Endothelial cell of umbilical vein (primary cell): ENCODE data around the gene BRPF1. TPM values are rescaled to one million over a fixed set of nuclear protein-coding genes. Genes with fewer than 3 reads are reported as not detected.

Experiments used
- BruUV-seq: library from RNA; stranded (reverse); fragments of 400-500 nt; replicated peaks from 2 replicates; lab custom pipeline; 2021; lab: Mats Ljungman, UMichigan
- CTCF ChIA-PET: fragments of 300-600, 350-600 bp; sonication (Branson Sonifier 250); formaldehyde crosslinking; loops from one replicate; lab custom pipeline; 2021; ENCODE audit warnings: antibody characterized with exemption, inconsistent platforms; lab: Charles Lee
- POLR2A ChIA-PET: fragments of 300-600, 350-600 bp; sonication (Branson Sonifier 250); formaldehyde crosslinking; loops from one replicate; lab custom pipeline; 2021; ENCODE audit warnings: antibody characterized with exemption, inconsistent platforms; lab: Charles Lee
- DNase-seq: peaks from one replicate; pipeline ENCODE4 v3.0.0-alpha.2; 2011; ENCODE audit warnings: low read depth, low spot score
- FAIRE-seq: peaks from 2 replicates; lab custom pipeline; 2011; peaks lifted over from hg19 to GRCh38; lab: Jason Lieb, UNC
- H2AFZ ChIP-seq: 2 replicates; pipeline ENCODE4 v1.6.0; 2012; ENCODE audit warnings: low read depth, low read length, control low read depth, inconsistent platforms
- H3K27ac ChIP-seq: 2 replicates; pipeline ENCODE4 v1.5.1; 2011; ENCODE audit warnings: low read depth, mild to moderate bottlenecking, control low read depth, low read length, moderate library complexity; ENCODE audit not compliant: insufficient read depth
- H3K27me3 ChIP-seq, 2 experiments: 2 replicates each; pipeline versions ENCODE4 v1.6.0 to v1.6.1; 2011; ENCODE audit warnings: low read length in 2 of 2, mixed read lengths in 1 of 2; ENCODE audit not compliant: control insufficient read depth in 2 of 2, insufficient read depth in 2 of 2
- H3K36me3 ChIP-seq, 2 experiments: 2 replicates in 1 of 2; 3 replicates in 1 of 2; pipeline ENCODE4 v1.5.1; 2011; ENCODE audit warnings: low read length in 2 of 2, mild to moderate bottlenecking in 1 of 2, moderate library complexity in 1 of 2; ENCODE audit not compliant: control insufficient read depth in 2 of 2, insufficient read depth in 2 of 2; ENCODE audit errors: extremely low read depth in 1 of 2
- H3K4me1 ChIP-seq: 3 replicates; pipeline ENCODE4 v1.5.1; 2011; ENCODE audit warnings: mild to moderate bottlenecking, low read length; ENCODE audit not compliant: control insufficient read depth, insufficient read depth; ENCODE audit errors: extremely low read depth
- H3K4me2 ChIP-seq: 2 replicates; pipeline ENCODE4 v1.6.1; 2011; ENCODE audit warnings: low read length, control low read depth, mixed read lengths; ENCODE audit not compliant: insufficient read depth
- H3K4me3 ChIP-seq, 3 experiments: fragments of 200-600 bp in 1 of 3; sonication (generic), shearing (Covaris generic) in 1 of 3; replicated peaks in 1 of 3; 2 replicates each; pipeline ENCODE4 v1.5.1; 2011 to 2016; ENCODE audit warnings: control low read depth in 3 of 3, low read length in 3 of 3, mild to moderate bottlenecking in 2 of 3, inconsistent platforms in 1 of 3, low read depth in 1 of 3, moderate library complexity in 1 of 3; ENCODE audit not compliant: insufficient read depth in 1 of 3
- H3K79me2 ChIP-seq: 2 replicates; pipeline ENCODE4 v1.6.0; 2012; ENCODE audit warnings: low read length, inconsistent platforms; ENCODE audit not compliant: control insufficient read depth, insufficient read depth
- H3K9ac ChIP-seq: replicated peaks from 2 replicates; pipeline ENCODE3; 2011; ENCODE audit warnings: low read length, control low read depth; ENCODE audit not compliant: insufficient read depth; ENCODE audit errors: extremely low read depth
- H3K9me1 ChIP-seq: replicated peaks from 3 replicates; pipeline ENCODE4 v1.6.0; 2011; ENCODE audit warnings: mild to moderate bottlenecking, low read length; ENCODE audit not compliant: control insufficient read depth, insufficient read depth; ENCODE audit errors: extremely low read depth
- H3K9me3 ChIP-seq: replicated peaks from 2 replicates; pipeline ENCODE4 v1.5.1; 2012; ENCODE audit warnings: low read length, inconsistent platforms; ENCODE audit not compliant: control insufficient read depth, insufficient read depth
- H4K20me1 ChIP-seq: replicated peaks from 2 replicates; pipeline ENCODE3; 2011; ENCODE audit warnings: mild to moderate bottlenecking, low read length; ENCODE audit not compliant: control insufficient read depth, insufficient read depth; ENCODE audit errors: extremely low read depth
- EZH2 ChIP-seq: IDR thresholded peaks from 2 replicates; pipeline ENCODE4 v1.6.1; 2012; ENCODE audit warnings: borderline replicate concordance, low read depth, mild to moderate bottlenecking, moderate library complexity, low read length, inconsistent platforms; ENCODE audit not compliant: severe bottlenecking
- FOS ChIP-seq: IDR thresholded peaks from 2 replicates; pipeline ENCODE4 v1.6.1; 2011; ENCODE audit warnings: mild to moderate bottlenecking, low read length, moderate library complexity, borderline replicate concordance; ENCODE audit not compliant: insufficient read depth
- GATA2 ChIP-seq: IDR thresholded peaks from 2 replicates; pipeline ENCODE4 v1.7.0; 2011; ENCODE audit warnings: low read depth, mild to moderate bottlenecking, moderate library complexity, mixed read lengths, low read length; ENCODE audit not compliant: insufficient read length, insufficient read depth
- JUN ChIP-seq: IDR thresholded peaks from 2 replicates; pipeline ENCODE4 v1.6.1; 2011; ENCODE audit warnings: borderline replicate concordance, low read depth; ENCODE audit not compliant: insufficient read length, insufficient read depth
- MYC ChIP-seq: IDR thresholded peaks from one replicate; pipeline ENCODE4 v1.6.1; 2011; ENCODE audit warnings: mild to moderate bottlenecking, low read depth, low read length
- POLR2A ChIP-seq: IDR thresholded peaks from 2 replicates; pipeline ENCODE4 v1.6.1; 2012; ENCODE audit warnings: low read depth, mild to moderate bottlenecking, control low read depth, low read length
- POLR2AphosphoS5 ChIP-seq: IDR thresholded peaks from 2 replicates; pipeline ENCODE4 v1.6.1; 2012; ENCODE audit warnings: low read depth, mild to moderate bottlenecking, control low read depth, low read length, moderate library complexity; ENCODE audit not compliant: insufficient read depth
- dilution Hi-C: fragments of 300-500 bp; cut with MboI; formaldehyde crosslinking; loops from one replicate; pipeline ENCODE4 v1.15.0; 2019; ENCODE audit warnings: low sequenced_read_pairs; ENCODE audit not compliant: extremely low pct_ligation_motif_present
- intact Hi-C: fragments of 100-400 bp; cut with micrococcal nuclease; formaldehyde crosslinking; loops from one replicate; pipeline ENCODE4 v1.10.0; 2022
- polyA plus RNA-seq, 4 experiments: library from polyadenylated mRNA; depleted of rRNA in 3 of 4; stranded (reverse) in 3 of 4; unstranded in 1 of 4; fragments of >200 nt; gene quantifications; 2 replicates each; pipeline versions ENCODE4 v1.2.1 to v1.2.3, GENCODE V29; 2011 to 2012; ENCODE audit warnings: missing spikeins in 1 of 4
- total RNA-seq: library from RNA; stranded (reverse); gene quantifications from 2 replicates; pipeline ENCODE4 v1.2.3, GENCODE V29; 2021
- TF ChIP-seq, protein P1 (sequence below), 2 donors: IDR thresholded peaks; 1 replicate in 1 of 2; 2 replicates in 1 of 2; pipeline ENCODE4 v1.5.1; 2011; ENCODE audit warnings: low read length in 2 of 2, mild to moderate bottlenecking in 2 of 2, moderate library complexity in 2 of 2, control low read depth in 1 of 2, inconsistent platforms in 1 of 2, low read depth in 1 of 2; ENCODE audit not compliant: insufficient read depth in 1 of 2; ENCODE audit errors: extremely low read depth in 1 of 2
- TF ChIP-seq, protein P2 (sequence below): IDR thresholded peaks from 2 replicates; pipeline ENCODE4 v1.6.1; 2011; ENCODE audit not compliant: insufficient read depth, insufficient read length

Gene BRPF1
- total and polyA plus RNA-seq, 2 donors (not counting 3 experiments of a cell fraction or from before 2014, with no cell fraction given) = 12.5 to 26.2 TPM

DNA sequence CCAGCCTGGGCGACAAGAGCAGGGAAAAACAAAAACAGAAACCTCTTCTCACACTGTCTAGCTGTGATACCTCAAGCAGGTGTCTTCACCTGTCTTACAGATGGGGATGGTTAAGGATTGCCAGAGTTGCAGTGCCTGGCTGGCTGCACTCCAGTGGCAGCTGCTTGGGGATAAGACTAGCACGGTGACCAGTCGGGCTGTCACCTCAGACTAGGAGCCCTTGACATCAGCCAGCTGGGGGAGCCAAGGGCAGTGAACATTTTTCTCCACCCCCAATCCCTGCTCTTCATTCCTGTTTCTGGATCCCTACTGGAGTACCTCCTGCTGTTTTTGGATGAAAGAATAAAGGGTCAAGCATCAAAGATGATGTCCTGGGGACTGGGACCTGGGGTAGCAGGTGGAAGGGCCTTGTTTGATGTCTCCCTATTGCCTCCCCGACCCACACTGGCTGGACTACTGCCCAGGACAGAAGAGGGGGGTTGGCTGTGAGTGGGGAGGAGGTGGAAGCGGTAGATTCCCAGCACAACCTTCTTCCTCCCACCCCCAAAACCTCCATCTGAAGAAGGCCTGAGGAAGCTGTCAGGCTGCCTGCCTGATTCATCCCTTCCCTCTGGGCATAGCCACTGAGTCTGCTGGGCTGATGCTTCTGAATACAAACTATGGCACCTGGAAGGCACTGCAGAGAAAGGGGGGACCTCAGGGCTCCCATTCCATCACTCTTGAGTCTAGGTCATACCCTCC lies 34.9 kb upstream of the BRPF1 start:
- ChIA-PET POLR2A (no interaction called here), CTCF (interaction anchor here (1.4 kb wide), 1 partner anchor 11 kb away, joined by 5 read pairs; no protein-coding TSS in a partner anchor)
- dilution Hi-C loops = no loop called here
- BruUV-seq = no TSS peak
- intact Hi-C loops = no loop called here
- DNase-seq = no peak
- Histone ChIP-seq H3K36me3 (peaks cover 0 to 32% of the 10 kb centered on the region in 2 experiments), H3K9ac (no peak overlapping the region), H3K4me1 (no peaks in the 10 kb centered on the region), H3K27me3 (no peaks in the 10 kb centered on the region), H3K9me1 (no peaks in the 10 kb centered on the region), H4K20me1 (no peaks in the 10 kb centered on the region), H3K79me2 (no peaks in the 10 kb centered on the region), H3K9me3 (no peaks in the 10 kb centered on the region), H2AFZ (no peak overlapping the region), H3K4me3 (no peak overlapping the region), H3K27ac (no peak overlapping the region), H3K4me2 (no peak overlapping the region)
- FAIRE-seq = no peak
- TF ChIP-seq MYC (no peak), FOS (no peak), POLR2A (no peak), GATA2 (no peak), JUN (no peak), POLR2AphosphoS5 (no peak), EZH2 (no peak)
- TF ChIP-seq, protein P1, sequence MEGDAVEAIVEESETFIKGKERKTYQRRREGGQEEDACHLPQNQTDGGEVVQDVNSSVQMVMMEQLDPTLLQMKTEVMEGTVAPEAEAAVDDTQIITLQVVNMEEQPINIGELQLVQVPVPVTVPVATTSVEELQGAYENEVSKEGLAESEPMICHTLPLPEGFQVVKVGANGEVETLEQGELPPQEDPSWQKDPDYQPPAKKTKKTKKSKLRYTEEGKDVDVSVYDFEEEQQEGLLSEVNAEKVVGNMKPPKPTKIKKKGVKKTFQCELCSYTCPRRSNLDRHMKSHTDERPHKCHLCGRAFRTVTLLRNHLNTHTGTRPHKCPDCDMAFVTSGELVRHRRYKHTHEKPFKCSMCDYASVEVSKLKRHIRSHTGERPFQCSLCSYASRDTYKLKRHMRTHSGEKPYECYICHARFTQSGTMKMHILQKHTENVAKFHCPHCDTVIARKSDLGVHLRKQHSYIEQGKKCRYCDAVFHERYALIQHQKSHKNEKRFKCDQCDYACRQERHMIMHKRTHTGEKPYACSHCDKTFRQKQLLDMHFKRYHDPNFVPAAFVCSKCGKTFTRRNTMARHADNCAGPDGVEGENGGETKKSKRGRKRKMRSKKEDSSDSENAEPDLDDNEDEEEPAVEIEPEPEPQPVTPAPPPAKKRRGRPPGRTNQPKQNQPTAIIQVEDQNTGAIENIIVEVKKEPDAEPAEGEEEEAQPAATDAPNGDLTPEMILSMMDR (IDR thresholded peaks at IDR 0.05; ENCODE audit: extremely low read depth in 1 of 2, insufficient read depth in 1 of 2, low read depth in 1 of 2, low read length in 2 of 2) = no peak
- TF ChIP-seq, protein P2, sequence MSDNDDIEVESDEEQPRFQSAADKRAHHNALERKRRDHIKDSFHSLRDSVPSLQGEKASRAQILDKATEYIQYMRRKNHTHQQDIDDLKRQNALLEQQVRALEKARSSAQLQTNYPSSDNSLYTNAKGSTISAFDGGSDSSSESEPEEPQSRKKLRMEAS = no peak
